Spleen (tissue), 11 donors: ENCODE data around the gene C11orf91. TPM values are rescaled to one million over a fixed set of nuclear protein-coding genes. Genes with fewer than 3 reads are reported as not detected.

Source experiments
- DNase-seq: peaks from one replicate; pipeline ENCODE4 v3.0.0-alpha.2; 2020
- H3K27ac ChIP-seq, 8 donors: fragments of 200-600 bp; sonication (generic) in 7 of 8; 1 replicate in 4 of 8; 2 replicates in 4 of 8; pipeline versions ENCODE4 v1.5.0 to v1.8.0; 2016 to 2021; ENCODE audit warnings: inconsistent platforms in 4 of 8, mild to moderate bottlenecking in 4 of 8, moderate library complexity in 1 of 8
- H3K27me3 ChIP-seq, 7 donors: fragments of 200-600 bp; sonication (generic) in 6 of 7; replicated peaks in 1 of 7; 1 replicate in 4 of 7; 2 replicates in 3 of 7; pipeline versions ENCODE4 v1.5.0 to v1.8.0; 2016 to 2021; ENCODE audit warnings: inconsistent platforms in 3 of 7, mild to moderate bottlenecking in 1 of 7
- H3K36me3 ChIP-seq, 6 donors: fragments of 200-600 bp; sonication (generic) in 5 of 6; 1 replicate in 4 of 6; 2 replicates in 2 of 6; pipeline versions ENCODE4 v1.5.0 to v1.8.0; 2016 to 2021; ENCODE audit warnings: inconsistent platforms in 2 of 6
- H3K4me1 ChIP-seq, 6 donors: fragments of 200-600 bp; sonication (generic) in 5 of 6; 1 replicate in 3 of 6; 2 replicates in 3 of 6; pipeline versions ENCODE4 v1.5.0 to v1.8.0; 2016 to 2021; ENCODE audit warnings: inconsistent platforms in 3 of 6
- H3K4me3 ChIP-seq, 8 donors: fragments of 200-600 bp; sonication (generic) in 7 of 8; 1 replicate in 4 of 8; 2 replicates in 4 of 8; pipeline versions ENCODE4 v1.5.0 to v1.8.0; 2016 to 2021; ENCODE audit warnings: inconsistent platforms in 4 of 8, mild to moderate bottlenecking in 4 of 8, moderate library complexity in 2 of 8
- H3K9me3 ChIP-seq, 8 donors: fragments of 200-600 bp; sonication (generic) in 7 of 8; 1 replicate in 4 of 8; 2 replicates in 4 of 8; pipeline versions ENCODE4 v1.5.0 to v1.8.0; 2016 to 2021; ENCODE audit warnings: inconsistent platforms in 4 of 8
- CTCF ChIP-seq, 11 experiments: fragments of 200-600 bp in 7 of 11; fragments of 450-650 bp in 4 of 11; sonication (generic) in 4 of 11; IDR thresholded peaks in 8 of 11; conservative IDR thresholded peaks in 3 of 11; 1 replicate in 7 of 11; 2 replicates in 4 of 11; pipeline versions ENCODE4 v1.4.0 to v1.8.0; 2016 to 2021; ENCODE audit warnings: antibody characterized with exemption in 11 of 11, inconsistent platforms in 4 of 11, mild to moderate bottlenecking in 1 of 11
- POLR2A ChIP-seq, 3 donors: fragments of 450-650 bp; IDR thresholded peaks; one replicate each; pipeline ENCODE4 v1.5.1; 2017; ENCODE audit warnings: antibody characterized with exemption in 3 of 3, mild to moderate bottlenecking in 1 of 3
- POLR2AphosphoS5 ChIP-seq, 3 donors: sonication (generic); formaldehyde crosslinking; IDR thresholded peaks; one replicate each; pipeline ENCODE4 v1.5.1; 2017; ENCODE audit warnings: antibody characterized with exemption in 3 of 3
- WGBS, 5 donors: extraction: QIAGEN DNeasy Blood & Tissue Kit in 3 of 5; methylation state at CpG; one replicate each; pipeline versions ENCODE4 v1.1.5 to v1.1.7; 2013 to 2018; 5-methylcytosine and 5-hydroxymethylcytosine counted together
- intact Hi-C: fragments of 100-400 bp; cut with DNase I; formaldehyde crosslinking; loops from one replicate; pipeline ENCODE4 v1.15.0; 2023; ENCODE audit warnings: low total_unique reads
- polyA plus RNA-seq, 3 donors: library from polyadenylated mRNA; stranded (reverse); fragments of 200-250 nt; gene quantifications; one replicate each; pipeline ENCODE4 v1.2.1, GENCODE V29; 2013
- total RNA-seq, 7 donors: library from RNA; depleted of rRNA in 3 of 7; stranded (reverse); fragments of >200 nt in 3 of 7; fragmentation: NEBNext Ultra II Directional in 4 of 7; extraction: Animal tissue kit (Norgen Biotek cat#: 25700) in 4 of 7; gene quantifications; one replicate each; pipeline versions ENCODE4 v1.1.0 to v1.2.1, GENCODE V29; 2016 to 2021
- donor health status: healthy with polysubstance abuse.
- donor health status: DM: no; HTN: no; CAD: no; lungs with moderate emphysema.
- donor health status: DM: no; HTN: no; CAD: no.
- donor health status: Bipolar disorder and iron deficiency.
- donor health status: healthy.
- donor health status: DM: no; HTN: no; CAD: no.
- donor health status: DM: yes; HTN: yes; CAD: no.

The C11orf91 gene
- total and polyA plus RNA-seq, 10 donors: 0.85 TPM; not detected in 9

- Histone ChIP-seq H3K27ac (peak overlapping the region; percentile 53 to 84 (median 73)), H3K36me3 (no peaks in the 10 kb centered on the region), H3K4me3 (no peak overlapping the region), H3K4me1 (peaks cover 0 to 36% (median 10%) of the 10 kb centered on the region in 6 donors), H3K27me3 (peaks cover 0 to 6% (median 0%) of the 10 kb centered on the region in 7 donors), H3K9me3 (peaks cover 0 to 11% (median 7%) of the 10 kb centered on the region in 8 donors)
- intact Hi-C loops: no loop called here
- DNase-seq: no peak
- 71 to 87% (median 79%) methylated on average over 6 of the region's 6 CpGs for WGBS, 5 donors
- no peak for TF ChIP-seq POLR2A (IDR thresholded peaks at IDR 0.05)
Observed at GRCh38 chr11:33691066-33691864, 9.4 kb downstream of the C11orf91 start.

GRCh38 chr11:33690290-33691065 is 10.1 kb downstream of the C11orf91 start:
- 40 to 59% (median 49%) methylated on average over 8 of the region's 8 CpGs for WGBS, 5 donors

DNA sequence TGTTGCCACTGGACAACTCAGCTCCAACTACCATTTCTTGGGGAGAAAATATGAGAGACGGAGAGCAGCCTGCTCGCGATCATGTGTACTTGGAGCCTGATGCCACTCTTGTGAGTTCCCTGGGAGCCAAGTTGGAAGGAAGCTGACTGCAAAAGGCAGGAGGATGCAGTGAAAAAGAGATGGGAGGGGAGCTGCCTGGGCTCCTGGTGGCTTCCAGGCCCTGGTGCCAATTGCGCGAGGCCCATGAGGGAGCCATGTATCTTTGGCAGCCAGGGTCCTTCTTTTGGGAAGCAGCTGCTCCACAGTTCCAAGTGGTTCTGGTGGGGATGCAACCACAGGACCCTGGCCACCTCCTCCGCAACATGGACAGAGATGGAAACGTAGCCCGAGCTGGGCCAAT is 11.1 kb downstream of the C11orf91 start:
- TF ChIP-seq POLR2AphosphoS5 (IDR thresholded peaks at IDR 0.05) (no peak), POLR2A (IDR thresholded peaks at IDR 0.05) (no peak), CTCF (IDR thresholded peaks at IDR 0.05 in 8 of 11, conservative IDR thresholded peaks at IDR 0.05 in 3 of 11) (no peak)
- WGBS, 5 donors: 85 to 97% (median 95%) methylated on average over 8 of the region's 8 CpGs
- intact Hi-C loops: loop anchor here (5.0 kb wide), 1 partner anchor 332 kb away; no protein-coding TSS in a partner anchor

More at GRCh38 chr11:33690290-33691065, 10.1 kb downstream of the C11orf91 start:
- H3K4me1 ChIP-seq: peaks cover 0 to 36% (median 10%) of the 10 kb centered on the region in 6 donors
- H3K4me3 ChIP-seq: no peak overlapping the region
- peaks cover 0 to 7% (median 0%) of the 10 kb centered on the region in 7 donors for H3K27me3 ChIP-seq
- H3K27ac ChIP-seq: peak overlapping the region in 7 of 8 donors; percentile 62 to 84 (median 76)
- H3K9me3 ChIP-seq: peaks cover 0 to 11% (median 7%) of the 10 kb centered on the region in 8 donors
- TF ChIP-seq POLR2A (IDR thresholded peaks at IDR 0.05) (no peak), POLR2AphosphoS5 (IDR thresholded peaks at IDR 0.05) (peak in 2 of 3 donors; percentile 49 to 65)
- H3K36me3 ChIP-seq: no peaks in the 10 kb centered on the region
- DNase-seq: no peak
- intact Hi-C loops: no loop called here

DNA sequence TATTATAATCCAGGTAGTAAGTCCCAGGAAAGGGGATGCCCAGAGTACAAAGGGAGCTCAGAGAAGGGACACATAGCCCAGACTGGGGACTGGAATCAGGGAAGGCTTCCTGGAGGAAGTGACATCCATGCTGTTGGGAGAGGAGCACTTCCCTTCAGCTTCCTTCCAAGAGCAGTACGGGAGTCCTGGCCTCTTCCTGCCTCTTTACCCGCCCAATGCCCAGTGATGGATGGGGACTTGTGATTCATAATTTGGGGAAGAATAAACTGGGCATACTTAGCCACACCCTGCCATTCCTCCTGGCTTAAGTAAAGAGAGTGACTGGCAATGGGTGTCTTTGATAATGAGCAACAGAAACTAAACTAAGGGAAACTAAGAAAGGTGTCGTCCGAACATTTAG is 11.5 kb downstream of the C11orf91 start:
- peaks cover 0 to 11% (median 0%) of the 10 kb centered on the region in 7 donors for H3K27me3 ChIP-seq
- H3K9me3 ChIP-seq: peaks cover 0 to 11% (median 7%) of the 10 kb centered on the region in 8 donors
- no peak for DNase-seq
- H3K4me1 ChIP-seq: peaks cover 0 to 36% (median 10%) of the 10 kb centered on the region in 6 donors
- H3K27ac ChIP-seq: peak overlapping the region in 2 of 8 donors; percentile 79 to 84
- intact Hi-C loops: loop anchor here (5.0 kb wide), 1 partner anchor 332 kb away; no protein-coding TSS in a partner anchor
- no peak overlapping the region for H3K4me3 ChIP-seq
- WGBS, 5 donors: 67 to 84% (median 73%) methylated on average over 4 of the region's 4 CpGs
- no peak for TF ChIP-seq CTCF (IDR thresholded peaks at IDR 0.05 in 8 of 11, conservative IDR thresholded peaks at IDR 0.05 in 3 of 11)
- TF ChIP-seq POLR2A (IDR thresholded peaks at IDR 0.05): no peak
- no peak for TF ChIP-seq POLR2AphosphoS5 (IDR thresholded peaks at IDR 0.05)
- no peaks in the 10 kb centered on the region for H3K36me3 ChIP-seq

More for the DNA sequence above, 11.1 kb downstream of the C11orf91 start:
- Histone ChIP-seq H3K4me1 (peaks cover 0 to 36% (median 10%) of the 10 kb centered on the region in 6 donors), H3K36me3 (no peaks in the 10 kb centered on the region), H3K27ac (peak overlapping the region in 5 of 8 donors; percentile 69 to 84 (median 79)), H3K27me3 (peaks cover 0 to 7% (median 0%) of the 10 kb centered on the region in 7 donors), H3K4me3 (no peak overlapping the region), H3K9me3 (peaks cover 0 to 11% (median 7%) of the 10 kb centered on the region in 8 donors)
- DNase-seq: no peak
